GM18873 (cell line): ENCODE data around the gene ASPG.
"Not testable (repeated sequence)": the region's sequence is repeated elsewhere in the genome, so short reads cannot be mapped to it uniquely, and the experiment has no call there.

Experiments
- ATAC-seq: cut with Tn5 transposase; IDR thresholded peaks from one replicate; pipeline ENCODE4 v1.9.1; 2021; ENCODE audit warnings: mild to moderate bottlenecking, moderate library complexity, moderate number of reproducible peaks; ENCODE audit not compliant: unreplicated experiment, low FRiP score

ASPG gene

DNA sequence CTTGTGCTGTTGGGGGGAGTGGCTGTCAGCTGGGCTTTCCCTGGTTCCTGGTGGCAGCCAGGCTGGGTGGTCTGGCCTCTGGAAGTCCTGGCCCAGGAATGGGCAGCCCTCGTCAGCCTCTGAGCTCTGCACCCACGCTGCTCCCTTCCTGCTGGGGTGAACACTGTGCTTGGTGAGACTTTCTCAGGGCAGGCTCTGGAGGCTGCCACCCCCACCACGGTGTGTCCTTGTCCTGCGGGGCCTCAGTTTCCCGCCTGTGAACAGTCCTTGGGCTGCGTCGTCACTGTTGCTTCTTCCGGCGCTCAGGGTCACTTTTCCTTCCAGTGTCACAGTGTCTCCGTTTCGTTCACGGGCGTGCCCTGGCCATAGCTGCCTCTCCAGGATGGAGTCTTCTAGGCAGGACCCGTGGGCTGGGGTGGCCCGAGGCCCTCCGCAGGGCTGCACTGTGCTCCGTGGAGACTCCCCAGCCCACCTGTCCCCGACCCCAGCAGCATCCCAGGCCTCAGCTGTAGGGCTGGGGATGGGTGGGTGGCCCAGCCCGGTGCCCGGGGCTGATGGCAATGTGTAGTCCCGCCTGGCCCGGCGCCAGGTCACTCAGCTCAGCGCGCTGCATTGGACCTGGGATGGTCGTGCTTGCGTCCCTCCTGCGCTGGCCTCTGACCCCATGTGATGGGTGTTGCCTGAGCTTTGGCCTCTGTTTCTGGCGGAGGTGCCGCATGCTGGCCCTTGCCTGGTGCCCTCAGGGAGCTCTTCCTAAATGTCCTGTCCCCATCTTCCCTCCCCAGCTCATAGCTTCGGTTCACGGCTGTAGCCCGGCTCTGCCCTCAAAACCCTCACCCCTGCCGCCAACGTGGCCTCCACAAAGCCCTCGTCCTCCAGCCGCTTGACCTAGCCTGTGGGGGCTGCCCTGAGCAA is 59.7 kb downstream of the ASPG start:
- ATAC-seq, result no peak

DNA sequence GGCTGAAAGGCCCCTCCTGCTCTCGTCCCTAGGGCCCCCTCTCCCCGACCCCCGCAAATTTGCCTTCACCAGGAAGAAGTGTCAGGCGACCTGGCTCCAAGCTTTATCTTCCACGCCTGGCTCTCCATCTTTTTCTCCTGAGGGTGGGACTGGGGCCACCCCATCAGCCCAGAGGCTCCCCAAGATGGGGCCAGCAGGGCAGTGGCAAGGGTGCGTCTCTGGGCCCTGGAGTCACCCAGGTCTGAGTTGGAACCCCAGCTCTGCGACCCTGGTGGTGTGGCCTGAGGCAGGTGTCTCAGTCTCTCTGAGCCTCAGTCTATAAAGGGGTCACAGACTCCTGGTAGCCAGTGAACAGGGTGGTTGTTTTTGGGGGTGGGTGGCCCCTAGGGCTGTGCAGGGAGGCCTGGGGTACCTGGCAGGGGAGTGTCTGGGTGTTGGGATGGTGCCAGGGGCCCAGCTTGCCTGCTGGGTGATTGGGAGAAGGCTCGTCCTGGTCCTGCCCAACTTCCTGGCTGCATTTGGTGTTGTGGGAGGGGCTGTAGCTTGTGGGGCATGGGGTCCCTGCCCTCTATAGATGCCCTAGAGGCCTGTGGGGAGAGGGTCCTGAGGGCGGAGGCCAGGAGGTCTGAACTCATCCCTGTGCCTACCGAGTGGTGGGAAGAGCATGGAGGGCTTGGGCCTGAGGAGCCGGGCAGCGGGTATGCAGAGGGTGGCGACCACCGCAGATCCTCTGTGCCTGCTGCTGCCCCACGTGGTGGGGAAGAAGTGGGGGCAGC is 60.5 kb downstream of the ASPG start:
- no peak for ATAC-seq

DNA sequence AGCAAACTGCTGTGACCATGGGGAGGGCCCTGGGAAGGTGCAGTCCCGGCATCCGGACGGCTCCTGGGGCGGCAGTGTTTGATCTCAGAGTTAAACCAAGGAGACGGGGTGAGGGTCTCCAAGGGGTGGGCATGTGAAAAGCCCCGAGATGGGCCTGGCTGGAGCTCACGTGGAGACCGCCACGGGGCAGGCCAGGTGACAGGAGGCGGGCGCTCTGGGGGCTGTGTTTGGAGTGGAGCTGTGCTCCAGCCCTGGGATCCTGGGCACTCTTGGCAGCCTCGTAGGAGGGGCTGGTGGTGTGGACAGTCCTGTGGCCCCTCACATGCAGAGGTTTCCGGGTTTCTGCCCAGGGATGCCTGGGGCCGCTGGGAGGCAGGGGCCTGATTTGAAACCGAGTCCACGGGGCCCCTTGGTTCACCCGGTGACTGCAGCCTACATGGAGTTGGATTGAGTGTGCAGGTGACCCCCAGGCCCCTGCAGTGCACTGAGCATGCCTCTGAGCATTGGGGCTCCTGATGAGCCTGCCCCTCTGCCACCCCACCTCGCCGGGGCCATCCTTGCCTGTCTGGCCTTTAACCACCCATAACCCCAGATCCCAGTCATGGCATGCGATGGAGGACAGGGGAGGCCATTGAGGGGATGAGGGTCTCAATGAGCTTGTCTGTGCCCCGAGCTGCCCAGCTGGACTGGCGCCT is 61.3 kb downstream of the ASPG start:
- no peak for ATAC-seq

DNA sequence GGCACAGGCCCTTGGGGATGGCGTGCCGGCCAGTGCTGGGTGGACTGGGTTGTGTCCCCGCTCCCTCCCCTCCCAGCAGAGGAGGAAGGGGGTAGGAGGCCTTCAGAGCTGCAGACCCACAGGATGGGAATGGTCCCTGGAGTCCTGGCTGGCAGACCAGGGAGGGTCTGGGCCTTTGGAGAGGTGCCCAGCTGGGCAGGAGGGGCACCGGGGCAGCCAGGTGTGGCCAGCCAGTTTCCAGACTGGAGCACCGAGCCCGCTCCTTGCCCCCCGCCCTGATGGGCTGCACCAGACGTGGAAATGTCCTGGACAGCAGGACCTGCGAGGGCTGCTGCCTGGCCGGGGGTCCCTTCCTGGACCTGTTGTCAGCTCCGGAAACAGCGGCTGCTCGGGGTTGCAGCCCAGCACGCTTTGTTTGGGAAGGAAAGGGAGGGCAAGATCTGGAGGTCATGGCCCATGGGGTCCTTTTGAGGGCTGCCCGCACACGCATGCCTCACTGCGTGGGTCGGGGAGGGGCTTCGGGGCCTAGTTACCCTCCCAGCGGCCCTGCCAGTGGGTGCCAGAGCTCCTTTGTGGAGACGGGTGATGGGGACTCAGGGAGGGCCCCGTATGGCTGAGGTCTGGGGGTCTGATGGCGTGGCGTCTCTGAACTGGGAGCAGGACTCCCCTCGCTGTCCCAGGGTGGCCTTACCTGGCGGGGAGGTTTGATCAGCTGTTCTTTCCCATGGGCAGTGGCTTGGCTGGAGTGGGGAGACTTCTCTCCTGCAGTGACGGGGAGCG is 62.0 kb downstream of the ASPG start:
- no peak for ATAC-seq

DNA sequence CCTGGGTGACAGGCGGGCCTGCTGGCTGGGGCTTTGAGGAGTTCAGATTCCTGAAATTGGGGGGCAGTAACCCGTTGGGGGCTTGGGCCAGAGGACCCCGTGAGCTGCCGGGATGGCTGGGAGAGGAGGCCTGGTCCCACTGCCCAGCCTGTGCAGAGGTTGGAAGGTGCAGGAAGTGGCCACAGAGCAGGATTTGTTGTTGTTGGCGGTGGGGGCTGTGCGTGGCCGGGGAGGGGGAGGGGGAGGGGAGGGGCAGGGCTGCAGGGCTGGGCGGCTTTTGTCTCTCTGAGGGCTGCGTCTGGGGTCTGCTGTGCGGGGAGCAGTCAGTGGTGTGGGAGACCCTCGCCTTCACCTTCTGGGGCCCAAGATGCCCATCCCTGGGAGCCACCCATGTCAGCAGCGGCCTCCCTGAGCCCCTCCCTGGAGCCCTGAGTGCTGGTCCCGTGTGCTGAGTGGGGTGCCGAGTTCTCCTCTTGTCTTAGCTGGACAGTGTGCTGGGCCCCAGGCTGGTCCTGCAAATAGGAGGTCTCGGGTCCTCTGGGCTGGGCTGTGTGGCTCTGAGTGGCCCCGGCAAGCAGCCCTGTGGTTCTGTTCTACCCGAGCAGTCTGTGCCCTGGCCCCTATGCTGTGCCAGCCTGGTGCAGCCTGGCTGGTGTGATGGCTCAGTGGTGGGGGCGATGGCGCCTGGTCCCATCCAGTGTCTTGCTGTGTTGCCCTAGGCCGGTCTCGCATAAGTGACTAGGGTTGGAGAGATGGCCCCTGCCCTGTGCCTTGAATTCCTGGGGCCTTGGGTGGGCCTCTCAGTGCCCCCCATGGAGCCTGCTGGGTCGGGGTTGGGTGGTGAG is 63.2 kb downstream of the ASPG start:
- ATAC-seq, result no peak

DNA sequence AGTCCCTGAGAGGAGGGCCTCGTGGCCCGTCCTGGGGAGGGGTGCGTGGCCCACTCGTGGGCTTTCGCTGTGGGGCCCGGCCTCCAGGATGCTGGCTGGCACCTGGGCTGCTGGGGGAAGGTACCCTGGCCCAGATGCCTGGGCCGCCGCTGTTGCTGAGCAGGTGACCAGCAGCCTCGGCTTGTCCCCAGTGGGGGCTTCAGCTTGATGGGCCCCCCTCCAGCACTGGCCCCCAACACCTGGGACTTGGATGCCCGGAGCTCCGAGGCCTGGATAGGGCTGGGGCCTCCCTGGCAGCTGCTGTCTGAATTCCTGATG is 63.7 kb downstream of the ASPG start:
- no peak for ATAC-seq

DNA sequence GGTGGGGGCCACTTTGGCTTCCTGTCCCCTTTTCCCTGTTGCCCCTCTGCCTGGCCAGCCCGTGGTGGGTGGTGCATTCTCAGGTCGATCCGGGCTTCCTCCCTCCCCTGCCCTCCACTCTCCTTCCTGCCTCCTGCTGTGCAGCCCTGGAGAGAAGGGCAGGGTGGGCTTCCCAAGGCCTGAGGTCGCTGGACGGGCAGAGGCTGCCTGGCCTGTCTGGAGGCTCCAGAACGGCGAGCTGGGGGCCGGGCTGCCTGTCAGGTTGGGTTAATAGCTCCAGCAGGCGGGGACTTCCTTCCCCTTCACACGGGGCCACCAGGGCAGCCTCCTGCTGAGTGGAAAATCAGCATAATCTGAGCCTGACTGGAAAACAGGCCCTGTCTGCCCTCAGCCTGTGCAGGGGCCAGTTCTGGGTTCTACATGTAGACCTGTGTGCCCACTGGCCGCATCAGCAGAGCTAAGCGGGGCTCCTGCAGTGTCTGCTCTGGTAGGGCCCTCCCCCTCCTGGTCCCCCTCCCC is 64.2 kb downstream of the ASPG start:
- no peak for ATAC-seq

DNA sequence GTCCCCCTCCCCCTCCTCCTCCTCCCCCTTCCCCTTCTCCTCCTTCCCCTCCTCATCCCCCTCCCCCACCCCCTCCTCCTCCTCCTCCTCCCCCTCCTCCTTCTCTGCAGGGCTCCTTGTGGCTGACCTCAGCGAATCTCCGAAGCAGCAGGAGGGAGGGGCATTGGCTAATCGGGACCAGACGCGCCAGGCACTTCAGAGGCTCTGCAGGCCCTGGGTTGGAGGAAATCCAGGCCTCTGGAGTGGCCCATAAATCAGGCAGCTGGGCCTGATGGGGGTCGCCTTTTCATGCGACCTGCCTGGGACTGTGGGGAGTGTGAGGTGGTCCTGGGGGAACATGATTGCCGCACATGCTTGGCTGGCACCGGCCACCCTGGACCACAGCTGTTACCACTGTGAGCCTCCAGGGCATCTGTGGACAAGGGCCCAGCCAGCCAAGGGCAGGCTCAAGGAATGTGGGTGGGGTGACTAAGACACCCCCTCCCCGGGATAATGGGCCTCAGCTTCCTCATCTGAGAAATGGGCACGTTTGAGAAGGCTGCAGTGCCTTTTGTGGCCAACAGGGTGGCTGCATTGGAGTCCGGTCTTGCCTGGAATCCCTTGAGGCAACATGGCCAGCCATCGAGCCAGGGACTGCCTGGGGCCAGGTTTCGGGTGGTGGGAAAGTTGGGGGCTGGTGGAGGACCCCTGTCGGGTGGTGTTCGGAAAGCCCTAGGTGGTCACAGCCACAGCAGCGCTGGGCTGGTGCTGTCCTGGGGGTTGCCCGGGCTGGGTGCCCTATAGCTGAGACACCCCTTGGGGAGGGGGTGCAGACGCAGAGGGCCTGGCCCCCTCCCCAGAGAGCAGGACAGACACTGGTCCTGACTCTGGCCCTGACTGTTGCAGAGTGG is 64.9 kb downstream of the ASPG start:
- ATAC-seq, result no peak

DNA sequence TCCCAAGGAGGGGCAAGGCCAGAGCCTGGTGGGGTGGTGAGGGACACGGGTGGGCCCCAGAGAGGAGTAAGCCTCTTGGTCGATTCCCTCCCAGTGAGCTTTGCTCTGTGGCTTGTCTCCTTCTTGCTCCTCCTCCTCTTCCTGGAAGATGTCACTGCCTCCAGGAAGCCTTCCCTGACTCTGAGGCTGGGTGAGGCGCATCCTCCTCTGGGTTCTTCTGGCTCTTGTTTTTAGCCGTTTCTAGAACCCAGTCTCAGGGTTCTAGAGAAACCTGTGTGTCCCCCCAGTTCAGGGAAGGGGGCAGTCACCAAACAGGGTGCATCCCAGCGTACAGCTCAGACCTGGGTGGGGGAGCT is 65.5 kb downstream of the ASPG start:
- no peak for ATAC-seq

DNA sequence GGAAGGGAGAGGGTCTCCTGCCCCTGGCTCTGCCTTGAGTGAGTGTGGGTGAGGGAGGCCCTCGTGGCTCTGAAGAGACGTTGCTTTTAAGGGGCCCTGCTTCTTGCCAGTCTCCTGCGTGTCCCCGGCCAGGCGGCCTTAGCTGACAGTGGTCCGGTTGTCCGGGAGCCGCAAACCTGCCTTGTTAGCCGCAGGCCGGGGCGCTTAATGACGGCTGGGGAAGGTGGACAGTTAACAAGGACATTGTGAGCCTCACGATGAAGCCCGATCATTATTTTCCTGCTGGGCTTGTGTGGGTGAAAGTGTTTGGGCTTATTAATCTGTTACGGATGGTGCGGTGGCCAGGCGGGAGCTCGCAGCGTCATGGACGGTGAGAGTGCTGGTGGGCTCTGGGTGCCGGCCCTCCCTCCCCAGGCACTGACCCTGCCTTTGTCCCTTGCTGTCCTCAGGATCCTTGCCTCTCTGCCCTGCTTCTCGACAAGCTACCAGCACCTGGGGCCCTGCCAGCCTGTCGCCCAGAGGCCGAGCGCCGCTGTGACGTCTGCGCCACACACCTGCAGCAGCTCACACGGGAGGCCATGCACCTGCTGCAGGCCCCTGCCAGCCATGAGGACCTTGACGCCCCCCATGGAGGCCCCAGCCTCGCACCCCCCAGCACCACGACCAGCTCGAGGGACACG is 66.2 kb downstream of the ASPG start:
- ATAC-seq, result no peak

DNA sequence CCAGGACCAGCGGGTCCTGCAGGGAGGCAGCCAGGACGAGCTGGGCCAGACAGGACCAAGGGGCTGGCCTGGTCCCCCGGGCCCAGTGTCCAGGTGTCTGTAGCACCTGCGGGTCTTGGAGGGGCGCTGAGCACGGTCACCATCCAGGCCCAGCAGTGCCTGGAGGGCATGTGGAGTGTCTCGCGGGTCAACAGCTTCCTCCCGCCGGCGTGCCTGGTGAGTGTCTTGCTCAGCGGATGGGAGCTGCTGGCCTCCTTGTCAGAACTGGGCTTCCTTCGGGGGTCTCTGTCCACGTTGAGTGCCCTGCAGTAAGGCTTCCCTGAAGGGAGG is 66.7 kb downstream of the ASPG start:
- no peak for ATAC-seq

DNA sequence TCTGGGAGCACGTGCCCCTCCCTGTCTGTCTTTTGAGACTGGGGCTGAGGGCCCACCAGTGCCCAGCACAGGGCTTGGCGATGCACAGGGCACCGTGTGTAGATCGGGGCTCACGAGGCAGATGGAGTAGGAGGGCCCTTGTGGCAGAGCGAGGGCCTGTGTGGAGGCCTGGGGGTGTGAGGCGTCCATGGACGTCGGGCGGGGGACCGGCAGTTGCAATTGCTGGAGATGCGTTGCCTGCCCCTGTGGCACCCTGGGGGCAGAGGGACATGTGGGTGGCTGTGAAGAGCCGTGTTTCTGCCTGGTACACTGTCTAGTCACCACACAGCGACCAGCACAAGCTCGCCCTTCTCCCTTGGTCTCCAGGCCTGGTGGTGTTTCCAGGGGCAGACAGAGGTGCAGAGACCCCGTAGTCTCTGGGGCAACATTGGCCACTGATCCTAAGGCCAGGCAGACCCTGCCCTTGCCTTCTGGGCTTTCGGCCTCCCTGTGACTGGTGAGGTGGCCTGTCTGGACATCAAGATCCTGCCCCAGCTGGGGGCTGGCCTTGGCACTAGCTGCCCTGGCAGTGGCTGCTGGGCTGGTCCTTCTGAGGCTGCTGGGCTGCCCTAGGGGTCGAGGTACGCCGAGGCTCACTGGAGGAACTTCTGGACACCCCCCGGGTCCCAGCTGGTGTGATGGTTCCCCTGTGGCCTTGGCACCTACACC is 67.3 kb downstream of the ASPG start:
- no peak for ATAC-seq

DNA sequence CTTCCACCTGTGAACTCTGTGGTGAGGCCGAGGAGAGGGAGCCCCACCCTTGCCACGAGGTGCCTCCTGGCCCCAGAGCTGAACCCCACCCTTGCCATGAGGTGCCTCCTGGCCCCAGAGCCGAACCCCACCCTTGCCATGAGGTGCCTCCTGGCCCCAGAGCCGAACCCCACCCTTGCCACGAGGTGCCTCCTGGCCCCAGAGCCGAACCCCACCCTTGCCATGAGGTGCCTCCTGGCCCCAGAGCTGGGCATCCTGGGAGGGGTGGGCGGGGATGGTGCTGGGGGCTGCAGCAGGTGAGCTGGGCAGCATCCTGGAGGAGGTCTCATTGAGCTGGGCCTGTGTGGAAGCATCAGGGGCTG is 67.9 kb downstream of the ASPG start:
- ATAC-seq, result not testable (repeated sequence)

DNA sequence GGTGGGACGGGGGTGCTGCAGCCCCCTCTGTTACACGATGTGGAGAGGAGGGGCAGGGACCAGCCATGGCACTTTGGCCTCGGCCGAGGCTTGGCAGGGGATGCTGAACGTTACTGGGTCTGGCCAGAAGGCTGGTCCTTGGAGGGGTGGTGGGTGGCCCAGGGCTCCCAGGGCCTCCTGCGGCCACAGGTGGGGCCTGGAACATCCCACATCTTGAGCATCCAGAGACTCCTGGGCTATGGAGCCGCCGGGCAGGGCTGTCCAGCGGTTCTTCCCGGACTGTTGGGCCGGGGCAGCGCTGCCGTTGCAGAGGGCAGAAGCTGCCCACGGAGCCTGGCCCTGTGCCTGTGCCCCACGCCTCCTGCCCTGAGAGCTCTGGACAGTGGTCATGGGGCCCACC is 68.7 kb downstream of the ASPG start:
- ATAC-seq, result no peak

DNA sequence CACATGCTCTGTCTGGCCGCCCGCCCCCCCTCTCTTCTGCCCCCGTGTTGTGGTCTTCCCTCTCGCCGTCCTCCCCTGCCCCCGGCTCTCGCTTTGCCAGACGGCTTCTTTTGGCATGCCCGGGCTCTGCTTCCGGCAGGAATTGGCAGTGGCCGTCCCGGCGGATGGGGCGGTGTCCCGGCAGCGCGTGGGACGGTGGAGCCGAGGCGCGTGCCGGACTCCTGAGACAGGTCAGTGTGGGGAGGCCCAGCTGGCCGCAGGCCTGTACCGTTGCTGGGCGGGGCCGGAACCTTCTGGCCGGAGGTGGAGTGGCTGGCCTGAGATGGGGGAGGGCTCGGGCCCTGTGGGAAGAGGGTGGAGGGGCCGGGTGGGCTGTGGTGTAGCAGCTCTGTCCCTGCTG is 70.0 kb downstream of the ASPG start:
- no peak for ATAC-seq

DNA sequence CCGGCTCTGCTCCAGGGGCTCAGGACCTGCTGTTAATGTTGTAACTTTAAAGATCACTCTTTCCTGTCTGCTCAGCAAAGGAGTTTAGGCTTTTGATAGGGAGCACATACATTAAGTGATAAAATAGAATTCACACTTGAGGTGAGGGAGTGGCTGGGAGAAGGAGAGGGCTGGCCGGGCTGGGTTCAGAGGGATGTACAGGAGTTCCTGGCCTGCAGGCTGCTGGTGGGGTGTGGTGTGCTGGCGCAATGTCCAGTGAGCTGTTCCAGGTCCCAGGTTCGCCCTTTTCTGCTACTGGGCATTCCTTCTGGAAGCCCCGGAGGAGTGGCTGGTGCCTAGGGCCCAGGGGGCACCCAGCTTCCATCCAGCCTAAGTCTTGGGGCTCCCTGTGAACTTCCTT is 70.6 kb downstream of the ASPG start:
- ATAC-seq, result no peak

DNA sequence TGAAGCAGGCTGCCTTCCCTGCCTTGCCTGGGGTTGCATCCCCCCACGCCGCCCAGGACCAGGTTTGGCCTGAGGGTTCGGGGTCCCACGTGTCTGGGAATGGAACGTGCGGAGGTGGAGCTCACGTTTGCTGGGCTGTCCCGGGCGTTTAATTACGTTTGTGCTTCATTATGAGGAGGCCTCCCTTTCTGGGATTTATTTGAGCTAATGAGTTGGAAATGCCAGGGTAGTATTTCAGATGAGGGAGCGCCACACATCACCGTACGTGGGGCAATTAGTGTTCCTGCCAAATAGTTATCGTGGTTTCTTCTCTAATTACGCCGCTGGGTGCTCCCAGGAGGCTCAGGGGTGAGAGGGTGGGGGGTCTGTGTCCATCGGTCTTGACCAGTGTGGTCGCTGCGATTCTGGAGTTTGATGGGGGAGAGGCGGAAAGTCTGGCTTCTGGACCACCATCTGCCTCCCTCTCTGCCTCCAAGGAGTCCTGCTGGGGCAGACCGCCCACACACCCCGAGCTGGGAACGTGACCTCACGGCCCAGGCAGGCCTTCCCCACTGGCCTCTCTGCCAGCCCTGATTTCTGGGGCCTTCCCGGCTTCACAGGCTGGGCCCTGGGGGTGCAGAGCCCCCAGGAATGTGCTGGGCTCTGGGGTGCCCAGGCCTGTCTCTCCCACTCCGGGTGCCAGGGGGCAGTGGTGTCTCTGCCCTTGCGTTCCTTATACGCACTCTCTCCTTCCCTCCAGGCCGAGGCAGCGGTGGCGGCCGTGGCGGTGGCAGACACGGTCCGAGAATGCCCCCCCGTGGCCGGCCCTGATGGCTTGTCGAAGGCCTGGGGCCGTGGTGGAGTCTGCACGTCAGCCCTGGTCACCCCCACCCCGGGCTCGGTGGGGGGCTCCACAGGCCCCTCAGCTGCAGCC is 71.8 kb downstream of the ASPG start:
- ATAC-seq, result no peak
